A172 (cell line): Measurements from ENCODE around the gene RIN3. TPM values are rescaled to one million over a fixed set of nuclear protein-coding genes. Genes with fewer than 3 reads are reported as not detected.
A peak's percentile ranks its signal among the peaks of the same experiment; 100 is the strongest.
"Not testable (repeated sequence)": the region's sequence is repeated elsewhere in the genome, so short reads cannot be mapped to it uniquely, and the experiment has no call there.

Source experiments
- DNase-seq: peaks from one replicate; pipeline ENCODE4 v3.0.0-alpha.2; 2015; ENCODE audit warnings: low spot score
- total RNA-seq: library from RNA; depleted of rRNA; stranded (reverse); fragments of >200 nt; shearing (Covaris generic); gene quantifications from 2 replicates; pipeline ENCODE4 v1.2.3, GENCODE V29; 2014

The RIN3 gene
- total RNA-seq, 1 experiment from 2014 or later, result 0.33 TPM

DNA sequence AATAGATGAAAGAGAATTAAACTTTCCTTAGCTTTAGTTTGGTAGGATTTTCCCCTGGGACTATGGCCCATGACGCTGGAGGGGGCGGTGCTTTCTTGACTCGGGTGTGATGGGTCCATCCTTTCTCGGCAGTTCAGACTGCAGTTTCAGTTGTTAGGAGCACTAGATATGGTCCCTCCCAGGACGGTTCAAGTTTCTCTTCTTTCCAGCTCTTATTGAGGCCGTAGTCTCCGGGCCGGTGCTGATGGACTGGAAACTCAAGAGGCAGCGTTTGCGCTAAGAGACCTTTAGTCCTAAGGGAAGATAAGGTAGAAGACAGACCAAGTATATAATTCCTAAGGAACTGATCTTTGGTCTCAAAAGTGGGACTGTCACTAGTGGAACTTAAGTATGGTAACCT, 111.2 kb downstream of the RIN3 start:
- peak; percentile 11 for DNase-seq

DNA sequence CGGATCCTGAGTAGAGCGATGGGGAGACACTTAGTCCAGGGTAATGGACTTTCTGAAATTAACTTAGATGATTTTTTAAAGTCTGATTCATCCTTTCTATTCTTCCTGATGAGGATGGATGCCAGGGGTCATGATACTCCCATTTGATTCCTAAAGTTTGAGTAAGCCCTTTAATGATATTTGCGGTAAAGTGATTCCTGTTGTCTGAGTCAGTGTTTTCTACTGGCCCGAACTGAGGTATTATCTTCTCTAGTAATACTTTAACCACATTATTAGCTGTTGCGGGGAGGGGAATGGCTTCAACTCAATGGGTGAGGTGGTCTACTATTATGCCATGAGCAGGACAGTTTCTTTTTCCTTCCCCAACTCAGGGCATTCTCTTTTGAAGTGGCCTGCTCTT, 111.6 kb downstream of the RIN3 start:
- peak; percentile 83 for DNase-seq

DNA sequence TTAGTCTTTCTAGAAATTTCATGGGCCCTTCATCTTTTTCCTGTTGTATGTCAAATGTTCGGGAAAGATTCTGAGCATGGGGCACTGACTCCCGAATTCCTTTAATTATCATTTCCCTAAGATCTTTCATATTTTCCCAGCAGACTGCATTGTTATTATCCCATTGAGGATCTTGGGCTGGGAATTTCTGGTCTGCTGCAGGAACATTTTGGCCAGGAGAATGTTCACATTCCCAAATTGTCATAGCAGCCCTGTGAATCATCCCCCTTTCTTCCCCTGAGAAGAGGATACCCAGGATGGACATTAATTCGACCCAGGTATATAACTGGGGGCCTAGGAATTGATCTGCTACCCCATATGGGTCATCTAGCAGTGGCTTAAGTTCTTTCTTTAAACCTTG, 112.5 kb downstream of the RIN3 start:
- DNase-seq, result no peak

DNA sequence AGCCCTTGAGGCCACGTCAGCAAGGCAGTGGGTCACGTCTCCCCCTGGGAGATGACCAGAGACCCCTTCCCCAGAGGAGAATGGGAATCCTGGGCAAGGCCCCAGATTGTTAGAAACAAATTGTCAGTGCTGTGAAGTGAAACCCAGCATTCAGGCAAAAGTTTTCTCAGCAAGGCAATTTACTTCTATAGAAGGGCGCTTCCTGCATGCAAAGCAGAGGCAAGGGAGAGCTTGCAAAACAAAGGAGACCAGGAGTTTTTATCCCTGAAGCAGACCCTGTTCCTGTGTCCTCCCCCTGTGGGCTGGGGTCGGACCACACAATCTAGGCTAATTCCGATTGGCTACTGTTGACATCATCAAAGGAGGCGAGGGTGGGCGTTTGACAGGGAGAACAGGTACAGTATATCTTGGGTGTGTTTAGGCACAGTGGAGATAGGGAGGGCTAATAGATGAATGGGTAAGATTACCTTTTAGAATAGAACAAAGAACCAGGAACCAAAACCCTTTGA, 114.2 kb downstream of the RIN3 start:
- DNase-seq, result no peak

DNA sequence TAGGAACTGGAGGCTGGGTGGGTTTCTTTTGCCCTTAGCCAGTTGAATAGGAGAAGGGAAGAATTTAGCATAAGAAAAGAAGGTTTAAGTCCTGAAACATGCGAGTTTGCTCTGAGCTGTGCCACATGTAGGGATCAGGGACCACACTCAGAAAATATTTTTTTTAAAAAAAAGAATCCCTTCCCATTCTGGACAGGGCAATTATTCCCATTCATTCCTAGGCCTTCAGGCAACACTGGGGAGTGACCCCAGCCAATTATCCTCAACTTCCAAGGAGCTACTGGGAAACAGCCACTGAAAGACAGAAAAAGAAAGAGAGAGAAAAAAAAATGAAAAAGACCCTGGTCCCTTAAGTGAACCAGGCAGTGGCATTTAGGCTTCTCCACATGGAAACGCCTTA, 115.1 kb downstream of the RIN3 start:
- DNase-seq, result no peak

DNA sequence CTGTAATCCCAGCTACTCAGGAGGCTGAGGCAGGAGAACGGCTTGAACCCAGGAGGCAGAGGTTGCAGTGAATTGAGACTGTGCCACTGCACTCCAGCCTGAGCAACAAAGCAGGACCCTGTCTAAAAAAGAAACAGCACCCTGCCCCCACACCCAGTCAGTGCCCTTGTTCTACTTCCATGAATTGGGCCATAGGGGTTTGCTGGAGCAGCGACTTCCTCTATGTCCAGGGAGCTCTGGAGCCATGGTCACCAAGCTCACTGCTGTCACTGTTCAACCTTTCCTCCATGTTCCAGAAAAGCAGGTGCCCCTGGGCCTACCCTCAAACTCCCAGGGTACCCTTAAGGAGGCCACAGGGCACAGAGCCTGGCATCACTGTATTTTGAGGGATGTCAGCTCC, 116.8 kb downstream of the RIN3 start:
- no peak for DNase-seq

DNA sequence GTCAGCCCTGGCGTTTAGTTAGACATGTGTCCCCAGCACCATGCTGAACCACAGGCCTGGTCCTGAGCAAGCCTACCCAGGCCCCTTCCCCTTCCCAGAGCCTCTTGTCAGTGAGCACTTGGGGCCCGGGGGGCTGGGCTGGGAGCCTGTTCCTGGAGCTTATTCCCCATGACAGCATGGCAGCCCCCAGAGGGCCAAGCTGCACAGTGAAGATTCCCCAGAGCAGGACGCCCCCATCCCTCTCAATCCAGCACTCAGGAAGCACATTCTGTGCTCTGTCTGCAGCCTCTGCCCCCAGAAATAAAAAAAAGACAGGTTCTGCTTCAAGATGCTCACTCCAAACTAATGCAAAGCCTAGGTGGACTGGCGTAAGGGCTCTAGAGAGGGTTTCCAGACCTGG, 117.5 kb downstream of the RIN3 start:
- DNase-seq, result no peak

DNA sequence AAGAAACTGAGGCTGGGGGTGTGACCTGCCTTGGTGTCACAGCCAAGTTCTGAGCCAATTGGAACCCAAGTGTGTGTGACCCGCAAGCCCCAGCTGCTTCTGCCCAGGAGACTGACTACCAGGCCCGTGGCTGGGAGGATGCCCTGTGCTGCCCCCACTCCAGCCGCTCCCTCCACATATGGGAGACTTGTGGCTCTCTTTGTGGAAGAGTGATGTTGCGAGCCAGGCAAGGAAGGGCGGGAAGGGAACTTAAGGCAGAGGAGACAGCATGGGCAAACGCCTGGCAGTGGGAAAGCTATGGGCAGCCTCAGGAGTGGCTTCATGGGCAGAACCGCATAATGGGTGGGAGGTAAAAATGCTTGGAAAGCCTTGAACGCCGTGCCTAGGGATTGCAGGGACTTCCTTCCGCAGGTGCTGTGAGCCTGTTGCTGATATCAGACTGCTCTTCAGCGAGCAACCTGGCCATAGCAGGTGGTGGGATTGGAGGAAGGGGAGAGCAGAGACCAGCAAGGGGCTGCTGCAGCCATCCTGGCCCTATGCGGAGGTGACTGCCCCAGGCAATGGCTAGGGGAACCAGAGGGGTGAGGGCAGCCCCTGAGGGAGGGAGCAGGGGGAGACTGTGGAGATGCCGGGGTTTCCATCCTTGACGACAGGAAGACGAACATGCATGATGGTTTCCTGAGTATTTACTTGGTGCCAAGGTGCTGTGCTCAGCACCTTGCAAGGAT, 119.1 kb downstream of the RIN3 start:
- DNase-seq, result no peak

DNA sequence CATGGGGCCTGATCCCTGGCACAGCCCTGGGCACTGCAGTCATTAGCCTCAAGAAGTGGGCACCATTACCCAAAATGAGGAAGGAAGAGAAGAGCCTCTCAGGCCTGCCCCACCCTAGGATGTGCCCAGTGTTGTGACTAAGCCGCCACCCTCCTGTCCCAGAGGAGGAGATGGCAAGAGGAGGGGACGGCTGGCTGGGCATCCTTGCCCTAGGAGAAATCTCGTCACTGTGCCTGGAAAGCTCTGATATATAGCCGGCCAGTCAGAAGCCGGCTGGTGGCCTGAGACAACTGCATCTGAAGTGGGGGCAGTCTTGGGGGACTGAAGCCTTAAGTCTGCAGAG, 119.7 kb downstream of the RIN3 start:
- DNase-seq, result no peak

DNA sequence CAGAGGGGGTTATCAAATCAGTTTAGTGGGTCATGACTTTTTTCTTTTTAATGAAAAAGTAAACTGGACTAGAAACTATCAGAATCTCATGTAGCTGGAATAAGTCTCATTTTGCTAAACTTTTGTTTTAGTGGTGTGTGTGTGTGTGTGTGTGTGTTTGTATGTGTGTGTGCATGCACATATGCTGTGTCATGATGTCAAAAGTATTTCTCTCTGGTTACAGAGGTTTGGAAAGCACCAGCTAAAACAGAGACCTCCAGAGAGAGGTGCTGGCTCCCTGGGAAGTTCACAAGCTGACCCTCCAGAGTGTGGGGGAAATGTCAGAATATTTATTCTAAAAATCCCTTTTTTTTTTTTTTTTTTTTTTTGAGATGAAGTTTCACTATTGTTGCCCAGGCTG, 120.1 kb downstream of the RIN3 start:
- no peak for DNase-seq

DNA sequence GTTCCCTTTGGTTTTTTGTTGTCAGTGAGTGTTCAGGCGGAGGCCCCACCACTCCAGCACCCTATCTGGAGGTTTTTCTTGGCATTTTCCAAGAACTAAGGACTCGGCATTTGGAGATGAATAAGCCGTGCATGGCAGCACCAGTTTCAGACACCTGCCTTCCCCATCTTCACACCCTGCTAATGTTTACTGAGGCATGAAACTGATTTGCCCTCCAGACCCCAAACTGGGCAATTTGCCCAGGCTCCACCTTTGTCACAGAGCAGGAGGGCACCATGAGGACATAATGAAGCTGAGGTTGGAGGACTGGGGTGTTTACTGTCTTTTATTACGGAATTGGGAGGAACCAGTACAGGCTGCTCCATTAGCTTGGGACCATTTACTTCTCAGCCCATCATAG, 121.5 kb downstream of the RIN3 start:
- DNase-seq, result no peak

DNA sequence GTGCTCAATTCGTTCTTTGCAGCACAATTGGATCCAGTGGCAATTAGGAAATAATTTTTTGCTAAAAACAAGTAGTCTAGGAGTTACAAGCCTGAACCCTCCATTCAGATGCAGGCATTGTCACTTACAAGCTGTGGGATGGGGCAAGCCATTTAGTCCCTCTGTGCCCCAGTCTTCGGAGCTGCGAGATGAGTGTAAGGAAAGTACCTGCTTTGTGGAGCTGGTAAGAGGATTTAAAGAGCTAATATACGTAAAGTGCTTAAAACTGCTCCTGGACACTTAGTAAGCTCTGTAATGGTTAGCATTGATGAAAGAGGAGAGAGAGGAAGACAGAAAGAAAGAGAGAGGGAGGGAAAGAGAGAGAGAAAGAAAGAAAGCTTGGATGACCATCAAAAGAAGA, 122.3 kb downstream of the RIN3 start:
- no peak for DNase-seq

DNA sequence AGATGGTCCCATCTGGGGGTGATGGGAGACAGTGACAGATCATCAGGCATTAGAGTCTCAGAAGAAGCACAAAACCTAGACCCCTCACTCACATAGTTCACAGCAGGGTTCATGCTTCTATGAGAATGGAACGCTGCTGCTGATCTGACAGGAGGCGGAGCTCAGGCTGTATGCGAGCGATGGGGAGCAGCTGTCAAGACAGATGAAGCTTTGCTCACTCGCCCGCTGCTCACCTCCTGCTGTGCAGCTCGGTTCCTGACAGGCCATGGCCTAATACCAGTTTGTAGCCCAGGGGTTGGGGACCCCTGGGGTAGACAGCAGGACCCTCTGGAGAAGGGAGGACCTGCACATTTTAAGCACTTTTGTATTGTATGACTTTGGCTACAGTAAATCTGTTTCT, 123.6 kb downstream of the RIN3 start:
- DNase-seq, result no peak

DNA sequence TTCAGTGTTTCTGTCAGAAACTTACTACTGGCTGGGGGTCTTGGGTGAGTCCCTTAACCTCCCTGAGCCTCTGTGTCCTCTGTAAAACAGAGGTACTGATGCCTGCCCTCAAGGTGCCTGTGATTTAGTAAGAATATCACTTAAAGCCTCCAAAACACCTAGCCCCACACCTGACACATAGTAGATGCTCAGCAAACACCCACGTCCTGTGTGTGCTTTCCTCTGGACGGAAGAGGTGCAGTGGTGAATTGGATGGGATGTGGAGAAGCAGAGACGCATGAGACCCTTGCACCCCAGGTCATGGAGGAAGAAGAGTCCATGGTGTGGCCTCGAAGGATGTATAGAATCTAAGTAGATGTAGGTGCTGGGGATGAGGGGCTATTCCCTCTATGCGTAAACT, 124.3 kb downstream of the RIN3 start:
- DNase-seq, result no peak

DNA sequence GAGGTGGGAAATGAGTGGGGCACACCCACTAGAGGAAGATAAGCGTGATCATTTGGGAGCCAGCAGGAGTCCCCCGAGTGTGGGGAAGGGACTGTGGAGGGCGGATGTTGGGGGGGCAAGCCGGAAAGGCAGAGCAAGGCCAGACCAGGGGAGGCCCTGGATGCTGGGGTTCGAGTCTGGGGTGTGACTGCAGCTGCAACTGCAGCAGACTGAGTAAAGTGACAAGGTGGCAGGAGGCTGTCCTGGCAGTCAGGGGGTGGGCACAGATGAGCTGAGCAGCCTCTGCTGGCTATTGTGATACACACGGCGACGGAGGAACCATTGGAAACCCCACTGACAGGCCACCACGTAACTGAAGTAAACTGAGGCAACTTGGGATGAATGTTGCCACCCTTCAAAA, 124.7 kb downstream of the RIN3 start:
- no peak for DNase-seq

DNA sequence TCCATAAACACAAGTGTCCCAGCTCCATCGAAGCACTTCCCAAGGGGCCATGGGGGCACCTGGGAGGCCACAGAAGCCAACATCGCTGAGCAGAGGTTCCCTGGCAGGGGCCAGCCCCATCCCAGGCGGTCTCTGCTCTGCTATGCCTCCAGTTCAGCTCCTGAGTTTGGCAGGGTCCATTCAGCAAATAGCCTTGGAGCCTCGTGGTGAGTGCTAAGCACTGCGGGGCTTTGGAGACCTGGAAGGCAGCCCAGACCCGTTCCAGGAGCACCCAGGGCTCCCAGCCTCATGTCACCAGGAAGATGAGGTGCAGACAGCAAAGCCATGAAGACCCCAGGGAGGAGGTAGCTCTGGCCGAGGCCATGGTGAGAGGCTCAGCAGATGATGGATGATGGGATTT, 125.3 kb downstream of the RIN3 start:
- no peak for DNase-seq

DNA sequence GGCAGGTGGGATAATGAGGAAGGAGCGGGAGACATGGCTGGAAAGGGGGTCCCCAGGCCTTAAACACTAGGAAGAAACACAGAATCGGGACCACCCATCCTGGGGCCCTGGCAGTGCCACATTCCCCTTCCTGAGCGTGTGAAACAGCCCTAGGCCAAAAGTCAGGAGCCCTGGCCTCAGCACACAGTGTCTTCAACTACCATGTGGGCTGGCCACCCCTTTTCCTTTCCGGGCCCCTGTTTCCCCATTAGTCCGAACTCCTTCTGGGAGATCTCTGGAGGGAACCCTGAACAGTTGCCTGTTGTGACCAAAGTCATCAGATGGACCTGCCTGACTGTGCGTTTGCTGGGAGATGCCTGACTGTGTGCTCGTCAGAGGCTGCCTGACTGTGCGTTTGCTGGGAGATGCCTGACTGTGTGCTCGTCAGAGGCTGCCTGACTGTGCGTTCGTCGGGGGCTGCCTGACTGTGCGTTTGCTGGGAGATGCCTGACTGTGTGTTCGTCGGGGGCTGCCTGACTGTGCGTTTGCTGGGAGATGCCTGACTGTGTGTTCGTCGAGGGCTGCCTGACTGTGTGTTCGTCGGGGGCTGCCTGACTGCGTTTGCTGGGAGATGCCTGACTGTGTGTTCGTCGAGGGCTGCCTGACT, 126.0 kb downstream of the RIN3 start:
- not testable (repeated sequence) for DNase-seq

DNA sequence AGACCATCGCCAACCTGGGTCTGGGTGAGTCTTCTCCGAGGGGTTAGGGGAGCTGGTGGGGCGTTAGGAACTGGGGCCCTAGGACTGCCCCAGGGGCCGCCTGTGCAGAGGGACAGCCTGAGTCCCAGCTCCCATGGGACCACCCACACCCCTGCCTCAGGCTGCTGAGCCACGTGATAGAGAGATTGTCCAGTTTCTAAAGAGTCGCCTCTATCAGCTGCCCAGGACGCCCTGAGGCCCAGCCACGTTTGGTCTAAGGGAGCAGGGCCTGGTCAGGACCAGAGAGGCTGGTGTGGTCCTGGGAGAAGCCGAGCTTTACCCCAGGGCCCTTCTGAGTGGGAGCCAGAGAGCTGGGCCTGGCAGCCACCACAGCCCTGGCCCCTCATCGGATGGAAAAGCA, 127.7 kb downstream of the RIN3 start:
- DNase-seq, result no peak

DNA sequence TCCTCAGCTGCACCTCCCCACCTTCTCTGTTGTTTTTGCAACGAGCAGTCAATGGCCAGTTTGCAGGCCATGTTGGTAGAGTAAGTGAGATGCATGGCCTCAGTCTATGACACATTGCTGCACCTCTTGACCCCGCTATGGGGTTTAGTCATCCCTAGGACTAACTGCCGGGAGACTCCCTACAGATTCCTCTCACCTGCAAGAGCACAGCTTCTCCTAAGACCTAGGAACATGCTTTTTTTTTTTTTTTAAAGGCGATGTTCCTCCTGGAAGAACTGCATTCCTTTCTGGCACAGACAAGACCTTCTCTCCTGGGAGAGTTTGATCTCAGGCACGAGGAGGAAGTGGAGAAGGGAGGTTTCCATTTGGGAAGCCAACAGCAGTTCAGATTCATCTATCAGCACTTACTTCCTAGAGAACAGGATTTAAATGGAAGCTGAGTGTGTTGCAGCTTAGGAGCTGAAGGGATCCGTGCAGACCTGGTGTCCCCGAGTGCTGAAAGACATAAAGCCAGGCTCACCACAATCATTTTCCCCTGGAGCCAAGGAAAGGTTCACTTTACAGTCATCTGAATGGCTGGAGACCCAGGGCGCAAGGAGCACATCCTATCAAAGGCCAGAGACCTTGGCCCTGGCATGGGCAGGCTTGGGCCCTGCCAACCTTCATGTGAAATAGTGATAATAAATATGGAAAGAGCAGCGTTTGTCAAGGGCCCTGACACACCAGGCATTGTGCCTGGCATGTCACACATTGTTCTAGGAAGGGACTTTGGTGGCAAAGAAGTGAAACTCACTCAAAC, 130.8 kb downstream of the RIN3 start:
- DNase-seq, result peak; percentile 50

DNA sequence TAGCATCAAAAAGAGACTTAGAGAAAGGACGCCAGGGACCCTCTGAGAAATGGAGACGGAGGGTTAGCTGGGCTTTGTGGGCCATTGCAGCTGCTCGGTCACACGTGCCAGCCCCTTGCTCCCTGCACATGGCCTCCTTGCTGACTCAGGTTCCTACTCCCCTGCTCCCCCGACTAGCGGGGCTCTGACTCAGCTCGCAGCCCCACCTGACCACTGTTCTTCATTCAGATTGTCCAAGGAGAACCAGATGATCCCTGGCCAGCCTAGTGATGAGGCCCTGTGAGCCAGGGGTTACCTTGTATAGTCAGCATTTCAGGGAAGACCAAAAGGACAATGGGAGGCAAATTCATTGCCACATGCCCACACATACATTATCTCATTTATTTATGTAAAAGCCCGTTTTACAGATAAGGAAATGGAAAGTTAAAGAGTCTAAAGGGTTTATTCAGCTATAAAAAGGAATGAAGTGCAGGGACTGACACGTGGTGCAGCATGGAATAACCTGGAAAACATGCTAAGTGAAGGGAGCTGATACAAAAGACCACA, 131.5 kb downstream of the RIN3 start:
- DNase-seq, result no peak

DNA sequence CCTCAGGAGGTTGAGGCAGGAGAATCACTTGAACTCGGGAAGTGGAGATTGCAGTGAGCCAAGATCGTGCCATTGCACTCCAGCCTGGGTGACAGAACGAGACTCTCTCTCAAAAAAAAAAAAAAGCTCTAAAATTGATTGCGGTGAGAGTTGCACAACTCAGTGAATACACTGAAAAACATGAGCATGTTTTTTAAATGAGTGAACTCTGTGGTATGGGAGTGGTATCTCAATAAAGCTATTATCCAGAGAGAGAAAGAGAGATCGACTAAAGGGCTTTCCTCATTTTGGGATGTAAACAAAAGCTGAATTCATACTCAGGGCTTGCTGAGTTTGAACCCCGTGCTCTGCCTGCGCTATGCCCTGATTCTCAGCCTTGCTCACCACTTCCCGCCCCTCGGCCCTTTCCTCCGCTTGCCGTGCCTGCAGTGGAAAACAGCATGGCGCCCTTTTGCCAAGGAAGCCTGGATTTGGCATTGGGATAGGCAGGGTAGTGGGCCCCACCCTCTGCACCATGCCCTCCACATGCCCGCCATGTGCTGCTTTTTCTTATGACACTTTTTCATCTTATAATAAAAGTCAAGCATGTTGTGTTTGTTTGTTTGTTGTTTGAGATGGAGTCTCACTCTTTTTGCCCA, 132.4 kb downstream of the RIN3 start:
- DNase-seq, result no peak
